Measurements from ENCODE around the gene TMTC2.

Gene TMTC2

GRCh38 chr12:82964446-82964845 lies 277.7 kb downstream of the TMTC2 start:
- no peak for DNase-seq

DNA sequence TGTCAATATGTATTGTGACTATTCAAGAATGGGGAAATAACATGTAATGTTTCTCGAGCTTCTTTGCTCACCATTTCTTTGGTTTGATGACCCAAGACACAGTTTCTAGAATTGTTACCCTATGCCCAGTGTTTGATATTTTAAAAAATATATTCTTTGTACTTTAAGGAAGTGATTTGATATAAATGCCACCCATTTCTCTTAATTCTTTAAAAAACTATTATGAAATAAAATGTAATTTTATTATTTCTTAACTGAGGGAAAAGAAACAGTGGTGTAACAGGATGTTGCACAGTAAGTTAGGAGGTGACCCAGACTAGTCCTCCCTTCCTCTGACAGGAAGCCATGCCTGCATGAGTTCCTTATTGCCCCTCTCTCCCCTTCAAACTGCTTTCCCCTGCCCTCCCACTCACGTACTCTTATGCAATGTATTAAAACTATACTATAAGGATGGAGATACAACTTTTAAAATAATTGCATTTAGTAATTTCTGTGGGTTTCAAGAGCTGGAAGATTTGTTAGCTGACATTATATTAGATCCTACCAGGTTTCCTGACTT lies 279.4 kb downstream of the TMTC2 start:
- no peak for DNase-seq

- no peak for DNase-seq
These were observed 282.1 kb downstream of the TMTC2 start for GRCh38 chr12:82968631-82969367.

DNA sequence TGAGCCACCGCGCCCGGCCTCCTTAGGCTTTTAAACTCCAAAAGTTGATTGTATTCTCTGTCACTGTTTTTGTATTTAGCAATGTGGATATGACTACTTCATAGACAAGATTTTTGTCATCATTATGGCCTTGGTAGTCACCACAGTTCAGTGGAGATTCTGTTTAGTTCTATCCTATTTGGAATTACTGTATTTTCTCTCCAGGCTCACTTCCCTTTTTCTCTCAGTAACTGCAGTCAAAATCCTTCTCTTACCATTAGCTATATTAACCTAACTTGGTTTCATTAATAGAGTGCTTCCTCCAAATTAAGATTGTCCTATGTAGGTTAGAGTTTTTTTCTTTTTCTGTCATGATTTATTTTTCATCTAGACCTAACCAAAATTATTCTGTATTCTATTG lies 283.9 kb downstream of the TMTC2 start:
- no peak for DNase-seq

DNA sequence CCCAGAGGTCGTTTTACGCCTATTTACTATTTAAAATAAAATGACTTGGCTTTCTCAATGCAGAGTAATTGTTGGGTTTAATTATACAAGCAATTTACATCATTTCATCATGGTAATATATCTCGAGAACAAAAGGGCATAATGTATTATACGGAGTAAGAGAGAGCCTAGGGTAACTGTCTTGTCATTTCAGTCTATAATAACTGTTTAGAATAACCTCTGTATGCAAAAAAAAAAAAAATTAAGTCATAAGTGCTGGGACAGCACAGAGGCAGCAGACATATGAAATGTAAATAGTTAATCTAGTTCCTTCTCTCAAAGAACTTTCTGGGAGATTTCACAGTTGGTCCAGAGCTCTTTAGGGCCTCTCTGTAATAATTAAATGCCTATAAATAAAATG lies 284.9 kb downstream of the TMTC2 start:
- DNase-seq = no peak

DNA sequence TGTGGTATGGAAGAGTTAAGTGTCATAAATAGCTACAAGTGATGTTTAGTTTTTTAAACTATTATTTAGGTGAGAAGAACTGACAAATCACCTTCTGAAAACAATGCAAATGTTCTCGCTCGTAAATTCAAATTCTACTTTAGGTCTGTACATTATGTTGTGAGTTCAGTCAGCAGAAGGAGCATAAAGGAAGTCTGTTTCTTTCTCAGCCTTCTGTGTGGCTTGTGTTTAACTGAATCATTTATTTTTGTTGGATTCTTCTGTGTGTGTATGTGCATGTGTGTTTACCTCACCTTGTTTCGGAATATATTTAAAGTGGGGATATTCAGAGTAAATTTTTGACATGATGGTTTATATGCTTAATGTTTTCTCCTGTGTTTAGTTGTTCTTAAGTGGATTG lies 285.9 kb downstream of the TMTC2 start:
- no peak for DNase-seq

GRCh38 chr12:82973592-82973991 lies 286.9 kb downstream of the TMTC2 start:
- no peak for DNase-seq

DNA sequence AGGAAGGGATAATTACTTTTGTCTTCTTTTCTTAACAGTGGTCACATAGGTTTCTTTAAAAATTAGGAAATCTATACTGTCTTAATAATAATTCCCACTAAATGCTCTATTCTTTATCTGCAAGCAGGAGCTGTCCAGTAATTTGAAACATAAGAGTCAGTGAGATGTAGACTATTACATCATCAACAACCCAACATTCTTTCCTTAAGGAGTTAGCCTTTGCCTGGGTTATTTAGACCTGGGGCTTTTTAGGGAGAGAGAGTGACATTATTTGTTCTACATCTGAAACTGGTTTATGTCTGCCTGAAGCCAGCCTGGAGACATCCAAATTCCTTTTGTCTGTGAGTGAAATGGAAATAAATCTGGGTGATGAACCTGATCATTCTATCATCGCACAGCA lies 294.4 kb downstream of the TMTC2 start:
- DNase-seq = no peak

- DNase-seq = no peak
These were observed 307.4 kb downstream of the TMTC2 start for GRCh38 chr12:82994117-82994516.

DNA sequence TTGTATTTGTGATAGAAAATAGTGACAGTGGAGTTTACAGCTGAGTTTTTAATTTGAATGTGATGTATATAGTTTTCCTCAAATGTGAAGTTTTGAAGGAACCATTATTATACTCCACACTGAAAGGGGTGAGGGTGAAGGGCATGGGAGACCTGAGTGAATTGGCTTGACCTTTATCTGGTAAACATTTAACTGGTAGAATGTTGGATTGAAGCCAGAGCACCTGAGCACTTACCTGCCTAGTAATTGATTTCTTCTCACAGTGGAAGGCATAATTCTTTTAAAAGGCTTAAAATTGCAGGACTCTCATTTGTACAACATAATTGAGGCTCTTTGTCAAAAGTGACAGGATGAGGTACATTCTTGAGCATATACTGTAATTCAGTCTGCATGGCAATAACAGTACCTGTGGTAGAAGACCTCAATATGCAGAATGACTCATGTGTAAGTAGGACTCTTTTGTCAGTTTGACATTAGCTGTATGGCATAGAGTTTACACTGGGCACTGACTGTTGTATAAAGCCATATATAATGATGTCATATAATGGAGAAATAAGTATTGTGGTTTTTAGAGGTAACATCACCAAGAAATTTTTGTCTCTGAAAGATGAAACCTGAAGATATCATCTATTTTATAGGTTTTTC lies 309.6 kb downstream of the TMTC2 start:
- DNase-seq = no peak

DNA sequence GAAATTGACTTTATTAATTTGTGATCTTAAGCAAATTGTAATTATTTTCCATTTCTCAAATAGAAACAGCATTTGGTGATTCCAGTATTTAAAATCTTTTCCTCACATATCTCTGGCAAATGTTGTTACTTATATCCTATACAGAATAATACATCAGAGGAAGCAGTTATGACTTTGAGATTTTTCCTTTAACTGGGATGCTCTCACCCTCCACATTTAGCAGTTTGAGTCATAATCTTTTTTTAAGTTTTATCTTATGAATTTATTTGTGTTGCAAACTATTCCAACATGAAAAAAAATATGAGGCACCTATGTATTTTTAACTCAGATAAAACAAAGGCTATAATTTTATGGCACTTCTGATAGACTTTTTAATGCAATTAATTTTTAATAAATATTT lies 311.8 kb downstream of the TMTC2 start:
- DNase-seq = no peak

GRCh38 chr12:83003026-83003425 lies 316.3 kb downstream of the TMTC2 start:
- no peak for DNase-seq

GRCh38 chr12:83005534-83006197 lies 319.0 kb downstream of the TMTC2 start:
- no peak for DNase-seq

DNA sequence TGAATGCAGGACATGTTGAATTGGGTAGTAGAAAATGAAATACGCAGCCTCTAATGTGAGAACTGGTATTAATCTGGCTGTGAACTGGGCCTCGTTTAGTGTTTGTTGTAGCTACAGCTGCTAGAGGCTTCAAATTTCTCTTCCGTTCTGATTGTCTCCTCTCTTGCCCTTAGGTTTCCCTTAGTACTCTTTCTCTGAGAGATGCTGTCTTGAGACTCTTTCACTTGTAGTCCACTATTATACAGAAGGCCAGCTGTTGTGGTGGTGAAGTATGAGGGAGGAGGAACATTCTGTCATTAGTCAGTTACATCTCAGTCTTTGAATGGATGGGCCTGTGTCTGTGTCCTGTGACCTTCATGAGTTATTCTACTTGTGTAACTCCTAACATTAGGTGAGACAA lies 322.0 kb downstream of the TMTC2 start:
- no peak for DNase-seq

DNA sequence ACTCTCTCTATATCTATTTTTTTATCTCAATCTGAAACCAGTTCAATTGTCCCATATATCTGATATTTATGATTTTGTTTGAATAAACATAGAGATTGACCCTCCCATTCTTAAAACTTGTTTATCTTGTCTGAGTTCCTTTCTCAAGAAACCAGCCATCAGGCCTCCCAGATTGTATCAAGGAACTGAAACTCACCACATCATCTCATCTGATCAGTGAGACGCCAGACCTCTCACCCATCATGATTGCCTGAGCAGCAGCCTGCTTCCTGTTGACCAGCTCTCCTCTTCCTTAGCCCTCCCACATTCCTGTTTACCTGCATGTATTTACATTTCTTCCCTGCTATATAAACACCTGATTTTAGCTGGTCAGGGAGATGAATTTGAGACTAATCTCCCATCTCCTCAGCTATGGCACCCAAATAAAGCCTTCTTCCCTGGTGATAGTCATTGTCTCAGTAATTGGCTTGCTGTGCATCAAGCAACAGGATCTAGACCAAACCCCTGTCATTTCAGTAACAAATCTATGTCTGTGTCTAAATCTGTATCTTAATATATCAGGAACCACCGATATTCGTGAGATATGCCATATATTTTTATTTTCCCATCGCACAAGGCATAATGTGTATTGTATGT lies 323.6 kb downstream of the TMTC2 start:
- no peak for DNase-seq

GRCh38 chr12:83015390-83016217 lies 328.9 kb downstream of the TMTC2 start:
- DNase-seq = no peak

DNA sequence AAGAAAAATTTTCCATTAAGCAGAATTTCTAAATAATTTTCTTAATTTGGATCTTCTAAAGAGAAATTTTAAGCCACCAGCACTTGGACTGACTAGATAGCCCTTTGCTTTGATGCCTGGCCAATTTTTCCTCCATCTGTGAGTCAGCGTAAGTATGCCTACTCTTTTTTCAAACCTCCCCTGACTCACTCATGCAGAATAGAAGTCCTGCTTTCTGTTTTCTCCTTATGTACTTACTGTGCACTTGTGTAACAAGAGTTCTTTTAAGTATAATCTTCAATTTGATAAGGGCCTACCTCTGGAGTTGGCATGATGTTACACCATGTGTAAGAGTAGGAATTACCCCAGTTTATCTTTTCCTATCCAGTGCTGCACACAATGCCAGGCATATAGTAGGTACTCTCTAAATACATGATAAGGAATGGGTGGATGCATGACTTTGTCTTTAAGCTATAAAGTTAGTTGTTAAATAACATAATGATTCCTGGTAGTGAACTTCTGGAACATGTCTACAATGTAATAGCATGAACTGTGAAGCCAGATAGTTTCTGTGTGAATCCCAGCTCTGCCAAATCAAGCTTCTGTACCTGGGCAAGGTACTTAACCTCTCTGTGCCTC lies 329.6 kb downstream of the TMTC2 start:
- DNase-seq = no peak

GRCh38 chr12:83016991-83017390 lies 330.3 kb downstream of the TMTC2 start:
- no peak for DNase-seq

- DNase-seq = no peak
These were observed 331.4 kb downstream of the TMTC2 start for GRCh38 chr12:83018088-83018487.

GRCh38 chr12:83027021-83027723 lies 340.5 kb downstream of the TMTC2 start:
- no peak for DNase-seq

- DNase-seq = no peak
These were observed 344.5 kb downstream of the TMTC2 start for GRCh38 chr12:83031196-83031595.

Data from HCEC 1CT (cell line).